Measurements from ENCODE around the gene NFX1.
"Not testable (repeated sequence)": the region's sequence is repeated elsewhere in the genome, so short reads cannot be mapped to it uniquely, and the experiment has no call there.

The NFX1 gene

DNA sequence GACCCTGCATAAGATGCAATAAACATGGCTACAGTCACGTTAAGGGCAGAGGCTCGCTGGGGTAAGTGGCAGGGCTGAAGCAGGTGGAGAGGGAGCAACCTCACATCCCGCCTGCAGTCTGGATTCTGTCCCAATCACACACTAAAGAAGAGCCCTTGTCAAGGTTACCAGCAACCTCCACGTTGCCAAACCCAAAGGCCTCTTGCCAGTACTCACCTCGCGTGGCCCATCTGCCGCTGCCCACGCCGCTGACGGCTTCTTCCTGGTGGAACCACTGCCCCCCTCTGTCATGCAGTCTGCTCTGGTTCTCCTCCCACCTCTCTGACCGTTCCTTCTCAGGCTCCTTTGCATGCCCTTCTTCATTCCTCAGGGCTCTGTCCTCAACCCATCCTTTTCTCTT lies 103.3 kb downstream of the NFX1 start:
- DNase-seq: no peak

- DNase-seq: not testable (repeated sequence)
Observed at GRCh38 chr9:33393986-33394385, 103.7 kb downstream of the NFX1 start.

DNA sequence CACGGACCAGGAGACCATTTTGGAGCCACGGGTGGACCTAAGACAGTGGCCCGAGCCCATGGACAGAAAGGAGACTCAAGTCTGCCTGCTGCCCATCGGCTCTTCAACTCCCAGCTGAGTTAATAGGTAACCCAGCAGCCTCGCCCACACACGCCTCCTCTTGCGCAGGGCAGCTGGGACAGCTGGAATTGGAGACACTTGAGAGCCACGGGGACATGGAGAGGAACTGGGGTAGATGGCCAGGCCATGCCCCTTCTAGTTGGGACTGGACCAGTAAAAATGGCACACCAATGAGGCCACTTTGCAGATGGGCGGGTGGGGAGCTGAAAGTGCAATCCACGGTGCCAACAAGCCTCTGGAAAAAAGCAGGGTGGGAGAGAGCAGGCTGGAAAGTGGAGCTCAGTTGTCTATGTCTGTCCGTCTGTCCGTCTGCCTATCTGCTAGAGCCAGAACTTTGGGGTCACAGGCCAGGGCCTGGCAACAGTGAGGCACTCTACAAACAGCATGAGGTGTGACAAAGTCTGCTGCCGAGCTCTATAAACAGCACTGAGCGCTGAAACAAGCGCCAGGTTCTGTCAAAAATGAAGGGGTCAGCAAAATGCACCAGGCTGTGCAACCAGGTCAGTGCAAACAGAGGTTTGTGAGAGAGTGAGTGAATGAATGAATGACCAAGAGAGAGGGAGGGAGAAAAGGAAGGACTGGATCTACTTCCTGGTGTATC lies 105.0 kb downstream of the NFX1 start:
- not testable (repeated sequence) for DNase-seq

GRCh38 chr9:33397801-33398200 lies 107.5 kb downstream of the NFX1 start:
- DNase-seq: not testable (repeated sequence)

- DNase-seq: not testable (repeated sequence)
Observed at GRCh38 chr9:33399047-33399446, 108.7 kb downstream of the NFX1 start.

DNA sequence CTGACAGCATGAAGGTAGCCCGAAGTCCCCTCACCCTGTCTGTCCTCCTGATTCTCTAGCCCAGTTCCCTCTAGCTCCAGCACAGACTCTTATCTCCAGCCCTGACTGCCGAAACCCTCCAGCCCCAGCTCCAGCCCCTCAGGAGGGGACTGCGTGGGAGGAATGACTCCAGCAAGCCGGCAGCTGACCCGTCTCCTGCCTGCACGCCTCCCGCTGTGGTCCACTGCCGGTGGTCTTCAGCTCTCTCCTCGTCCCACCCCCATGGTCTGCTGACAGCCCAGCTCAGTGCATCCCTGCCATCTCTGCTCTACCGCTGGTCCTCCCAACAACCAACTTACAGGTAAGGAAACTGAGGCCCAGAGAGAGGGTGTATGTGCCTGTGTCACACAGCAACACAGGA lies 111.5 kb downstream of the NFX1 start:
- DNase-seq: not testable (repeated sequence)

- DNase-seq: not testable (repeated sequence)
Observed at GRCh38 chr9:33402371-33402770, 112.1 kb downstream of the NFX1 start, which contains the start of gene AQP7. AQP7 (minus strand) TSS chr9:33402568; CDS start chr9:33401262, 1,306 bp downstream.

DNA sequence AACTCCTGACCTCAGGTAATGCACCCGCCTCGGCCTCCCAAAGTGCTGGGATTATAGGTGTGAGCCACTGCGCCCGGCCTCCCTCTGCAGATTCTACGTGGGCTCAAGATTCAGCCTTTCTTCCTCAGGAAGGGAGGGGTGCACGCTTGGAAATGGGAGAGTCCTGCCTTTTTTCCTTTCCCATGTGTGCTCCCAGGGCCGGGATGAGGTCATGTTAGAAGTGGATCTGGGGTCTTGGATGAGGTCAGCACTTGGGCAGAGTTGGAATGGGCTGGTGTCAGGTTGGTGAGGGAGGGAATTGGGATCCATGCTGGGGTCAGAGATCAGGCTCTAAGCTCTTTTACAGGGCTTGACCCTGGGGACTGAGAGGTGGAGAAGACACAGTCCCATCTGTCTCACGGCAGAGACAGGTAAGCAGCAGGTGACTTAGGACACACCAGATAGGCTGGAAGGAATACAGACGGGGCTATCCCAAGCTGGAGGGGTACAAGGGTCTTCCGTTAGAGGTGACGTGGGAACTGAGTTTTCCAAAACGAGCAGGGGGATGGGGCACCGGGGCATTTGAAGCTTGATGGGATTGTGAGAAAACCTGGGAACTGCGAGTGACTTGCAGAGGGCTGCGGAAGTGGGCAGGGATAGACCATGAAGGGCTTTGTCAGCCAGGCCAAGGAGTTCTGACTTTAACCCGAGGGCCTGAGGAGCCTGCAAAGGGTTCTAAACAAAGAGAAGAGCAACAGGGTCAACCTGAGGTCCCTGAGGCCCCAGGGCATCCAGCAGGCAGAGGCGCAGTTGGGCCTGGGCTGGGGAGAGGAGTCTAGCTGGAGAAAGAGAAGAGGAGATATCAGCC lies 113.8 kb downstream of the NFX1 start:
- DNase-seq: no peak

- no peak for DNase-seq
Observed at GRCh38 chr9:33404788-33405362, 114.6 kb downstream of the NFX1 start.

DNA sequence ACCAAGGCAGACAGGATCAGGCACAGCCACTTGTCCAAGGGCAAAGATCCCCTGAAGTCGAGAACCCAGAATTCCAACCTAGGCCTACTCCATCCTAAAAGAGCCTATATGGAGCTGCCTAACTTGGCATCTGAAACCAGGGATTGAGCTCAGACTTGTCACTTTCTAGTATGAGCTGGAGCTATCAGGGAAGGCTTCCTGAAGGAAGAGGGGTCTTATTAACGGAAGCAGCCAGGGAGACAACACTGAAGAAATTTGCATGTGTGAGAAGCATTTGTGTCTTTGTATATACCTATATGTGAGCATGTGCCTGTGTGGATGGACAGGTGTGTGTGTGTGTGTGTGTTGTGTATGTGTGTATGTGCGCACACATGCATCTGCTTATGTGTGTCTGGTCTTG lies 116.7 kb downstream of the NFX1 start:
- no peak for DNase-seq

DNA sequence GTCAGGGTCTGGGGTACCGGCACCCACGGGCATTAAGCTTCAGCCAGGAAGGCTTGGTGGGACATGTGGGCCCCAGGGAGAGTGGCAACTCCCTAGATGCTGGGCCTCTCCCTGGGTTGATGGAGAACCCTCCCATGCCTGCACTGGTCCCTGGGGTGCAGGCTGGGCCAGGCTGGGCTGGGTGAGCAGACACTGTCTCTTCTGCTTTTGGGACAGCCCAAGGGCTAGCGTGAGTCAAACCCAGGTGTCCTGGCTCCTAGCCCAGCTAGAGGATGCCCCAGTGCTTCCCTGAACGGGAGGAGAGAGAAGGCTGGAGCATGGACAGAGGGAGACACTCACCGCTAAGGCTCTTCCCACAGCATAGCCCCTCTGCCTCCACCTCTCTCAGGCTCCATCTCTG lies 117.8 kb downstream of the NFX1 start:
- DNase-seq: no peak

DNA sequence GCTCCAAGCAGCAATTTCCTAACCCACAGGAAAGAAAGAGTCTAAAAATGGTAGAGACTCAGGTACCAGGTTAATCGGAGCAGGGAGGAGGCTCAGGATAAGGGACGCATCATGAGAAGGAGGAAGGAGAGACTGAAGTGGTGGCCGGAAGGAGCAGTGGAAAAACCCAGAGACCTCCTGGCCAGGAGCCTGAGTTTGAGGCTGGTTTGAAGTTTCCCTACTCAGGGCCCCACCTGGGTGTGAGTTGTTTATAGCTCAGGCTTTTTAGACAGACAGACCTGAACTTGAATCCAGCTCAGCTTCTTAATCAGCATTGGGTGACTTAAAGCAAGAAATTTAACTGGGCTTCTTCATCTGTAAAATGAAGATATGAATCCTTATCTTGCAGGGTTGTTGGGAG lies 124.0 kb downstream of the NFX1 start:
- no peak for DNase-seq

- no peak for DNase-seq
Observed at GRCh38 chr9:33414889-33415500, 124.7 kb downstream of the NFX1 start.

GRCh38 chr9:33415501-33416038 lies 125.3 kb downstream of the NFX1 start:
- DNase-seq: no peak

GRCh38 chr9:33416996-33417395 lies 126.7 kb downstream of the NFX1 start:
- no peak for DNase-seq

DNA sequence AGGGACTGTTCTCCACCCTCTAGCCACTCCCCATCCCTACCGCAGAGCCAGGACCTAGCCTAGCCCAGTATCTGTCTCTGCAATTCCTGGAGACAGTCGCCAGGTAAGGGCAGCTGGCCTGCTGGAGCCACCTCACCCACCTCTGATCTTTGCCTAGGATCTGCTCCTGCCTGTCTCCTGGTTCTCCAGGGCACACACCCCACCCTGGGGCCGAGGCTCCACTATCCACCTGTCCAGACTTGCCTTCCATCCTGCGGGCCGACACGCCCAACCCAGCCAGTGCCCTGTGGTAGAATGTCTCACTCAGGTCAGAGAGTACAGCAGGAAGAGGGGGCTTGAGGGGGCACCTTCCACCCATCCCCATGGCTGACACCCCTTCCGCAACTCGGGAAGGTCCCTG lies 127.8 kb downstream of the NFX1 start:
- no peak for DNase-seq

DNA sequence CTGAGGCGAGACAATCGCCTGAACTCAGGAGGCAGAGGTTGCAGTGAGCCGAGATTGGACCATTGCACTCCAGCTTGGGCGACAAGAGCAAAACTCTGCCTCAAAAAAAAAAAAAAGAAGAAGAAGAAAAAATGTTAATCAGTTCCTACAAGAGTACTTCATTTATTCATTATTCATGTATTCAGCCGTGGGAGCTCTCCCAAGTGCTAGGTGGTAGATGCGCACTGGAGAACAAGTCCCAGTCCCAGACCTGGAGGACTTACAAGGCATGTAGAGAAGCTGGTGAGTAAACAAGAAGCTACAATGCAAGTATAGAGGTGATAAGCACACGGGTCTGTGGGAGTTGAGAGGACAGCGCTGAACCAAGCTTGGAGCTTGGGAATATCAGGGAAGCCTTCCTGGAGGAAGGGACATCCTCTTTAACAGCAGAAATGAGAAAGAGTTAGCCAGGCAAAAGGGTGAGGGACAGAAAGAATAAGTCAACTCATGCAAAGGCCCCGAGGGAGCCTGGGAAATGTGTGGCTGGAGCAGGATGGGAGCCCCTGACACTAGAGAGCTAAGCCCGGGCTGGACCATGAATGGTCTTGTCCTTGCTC lies 129.5 kb downstream of the NFX1 start:
- no peak for DNase-seq
